ENCODE data around the gene CCDC102B. TPM values are rescaled to one million over a fixed set of nuclear protein-coding genes. Genes with fewer than 3 reads are reported as not detected.

The CCDC102B gene
- total RNA-seq, 1 donor from 2014 or later: 8.2 TPM

- H3K27me3 Mint-ChIP-seq (ENCODE audit: unreplicated experiment): no peaks in the 10 kb centered on the region
- TF ChIP-seq CTCF (IDR thresholded peaks at IDR 0.05; ENCODE audit: unreplicated experiment): no peak
- no peaks in the 10 kb centered on the region for H3K36me3 Mint-ChIP-seq (ENCODE audit: low read depth, unreplicated experiment)
- H3K4me1 Mint-ChIP-seq (ENCODE audit: unreplicated experiment): no peaks in the 10 kb centered on the region
- DNase-seq (ENCODE audit: low spot score): no peak
- no peaks in the 10 kb centered on the region for H3K9me3 Mint-ChIP-seq (ENCODE audit: unreplicated experiment)
- H3K4me3 Mint-ChIP-seq (ENCODE audit: unreplicated experiment): no peak overlapping the region
- no peak overlapping the region for H3K27ac Mint-ChIP-seq (ENCODE audit: unreplicated experiment)
Measured at GRCh38 chr18:69031571-69031970, 233.7 kb downstream of the CCDC102B start.

- Mint-ChIP-seq H3K36me3 (ENCODE audit: low read depth, unreplicated experiment) (no peaks in the 10 kb centered on the region), H3K27ac (ENCODE audit: unreplicated experiment) (no peak overlapping the region), H3K4me3 (ENCODE audit: unreplicated experiment) (no peak overlapping the region), H3K4me1 (ENCODE audit: unreplicated experiment) (no peaks in the 10 kb centered on the region), H3K27me3 (ENCODE audit: unreplicated experiment) (no peaks in the 10 kb centered on the region), H3K9me3 (ENCODE audit: unreplicated experiment) (no peaks in the 10 kb centered on the region)
- TF ChIP-seq CTCF (IDR thresholded peaks at IDR 0.05; ENCODE audit: unreplicated experiment): no peak
- DNase-seq (ENCODE audit: low spot score): no peak
Measured at GRCh38 chr18:69032009-69032408, 234.1 kb downstream of the CCDC102B start.

GRCh38 chr18:69035756-69036155 is 237.9 kb downstream of the CCDC102B start:
- no peak overlapping the region for H3K27ac Mint-ChIP-seq (ENCODE audit: unreplicated experiment)
- no peaks in the 10 kb centered on the region for H3K36me3 Mint-ChIP-seq (ENCODE audit: low read depth, unreplicated experiment)
- H3K27me3 Mint-ChIP-seq (ENCODE audit: unreplicated experiment): no peaks in the 10 kb centered on the region
- H3K9me3 Mint-ChIP-seq (ENCODE audit: unreplicated experiment): no peaks in the 10 kb centered on the region
- DNase-seq (ENCODE audit: low spot score): no peak
- no peak overlapping the region for H3K4me3 Mint-ChIP-seq (ENCODE audit: unreplicated experiment)
- H3K4me1 Mint-ChIP-seq (ENCODE audit: unreplicated experiment): peaks cover 2% of the 10 kb centered on the region
- TF ChIP-seq CTCF (IDR thresholded peaks at IDR 0.05; ENCODE audit: unreplicated experiment): no peak

- Mint-ChIP-seq H3K4me1 (ENCODE audit: unreplicated experiment) (peaks cover 4% of the 10 kb centered on the region), H3K9me3 (ENCODE audit: unreplicated experiment) (no peaks in the 10 kb centered on the region), H3K27me3 (ENCODE audit: unreplicated experiment) (no peaks in the 10 kb centered on the region), H3K27ac (ENCODE audit: unreplicated experiment) (no peak overlapping the region), H3K36me3 (ENCODE audit: low read depth, unreplicated experiment) (no peaks in the 10 kb centered on the region), H3K4me3 (ENCODE audit: unreplicated experiment) (no peak overlapping the region)
- TF ChIP-seq CTCF (IDR thresholded peaks at IDR 0.05; ENCODE audit: unreplicated experiment): no peak
- DNase-seq (ENCODE audit: low spot score): no peak
Measured at GRCh38 chr18:69044215-69044614, 246.3 kb downstream of the CCDC102B start.

GRCh38 chr18:69064063-69064462 is 266.2 kb downstream of the CCDC102B start:
- no peaks in the 10 kb centered on the region for H3K27me3 Mint-ChIP-seq (ENCODE audit: unreplicated experiment)
- no peak for TF ChIP-seq CTCF (IDR thresholded peaks at IDR 0.05; ENCODE audit: unreplicated experiment)
- H3K27ac Mint-ChIP-seq (ENCODE audit: unreplicated experiment): no peak overlapping the region
- H3K4me1 Mint-ChIP-seq (ENCODE audit: unreplicated experiment): no peaks in the 10 kb centered on the region
- H3K36me3 Mint-ChIP-seq (ENCODE audit: low read depth, unreplicated experiment): no peaks in the 10 kb centered on the region
- no peak for DNase-seq (ENCODE audit: low spot score)
- no peak overlapping the region for H3K4me3 Mint-ChIP-seq (ENCODE audit: unreplicated experiment)
- no peaks in the 10 kb centered on the region for H3K9me3 Mint-ChIP-seq (ENCODE audit: unreplicated experiment)
